ENCODE results near the gene ABCA10. TPM values are rescaled to one million over a fixed set of nuclear protein-coding genes. Genes with fewer than 3 reads are reported as not detected.

ABCA10 gene
- total and polyA plus RNA-seq, 2 of the 13 experiments (the other 11 are each of a cell fraction or from before 2014, with no cell fraction given), result 0.02 to 0.08 TPM

DNA sequence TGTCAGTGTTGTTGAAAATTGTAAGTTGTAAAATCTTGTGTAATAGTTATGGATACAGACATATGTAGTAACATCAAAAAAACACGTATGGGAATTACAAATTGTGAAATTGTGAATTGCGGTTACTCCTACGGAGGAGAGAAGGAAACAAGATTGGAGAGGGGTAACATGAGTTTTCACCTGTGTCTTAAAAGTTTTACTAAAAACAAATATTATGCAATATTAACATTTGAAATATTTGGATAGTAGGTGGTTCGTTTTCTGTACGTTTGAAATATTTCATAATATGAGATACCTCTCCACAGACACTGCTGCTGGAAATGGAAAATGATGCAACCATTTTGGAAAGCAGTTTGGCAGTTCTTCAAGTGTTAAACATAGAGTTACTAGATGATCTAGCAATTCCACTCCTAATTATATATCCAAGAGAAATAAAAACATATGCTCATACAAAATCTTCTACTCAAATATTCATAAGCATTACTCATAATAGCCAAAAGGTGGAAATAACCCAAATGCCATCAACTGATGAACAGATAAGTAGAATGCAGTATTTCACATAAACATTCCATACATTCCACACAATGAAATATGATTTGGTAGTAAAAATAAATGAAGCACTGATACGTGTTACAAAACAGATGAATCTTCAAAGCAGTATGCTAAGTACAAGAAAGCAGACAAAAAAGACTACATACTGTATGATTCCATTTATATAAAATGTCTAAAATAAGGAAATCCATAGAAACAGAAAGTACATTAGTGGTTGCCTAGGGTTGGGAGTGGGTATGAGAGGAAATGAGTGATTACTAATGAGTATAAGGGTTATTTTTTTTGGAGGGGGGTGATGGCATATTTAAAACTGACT lies 40.7 kb upstream of the ABCA10 start:
- no peak overlapping the region for H2AFZ ChIP-seq (ENCODE audit: low read length)
- H3K79me2 ChIP-seq (ENCODE audit: insufficient read depth, low read length), result no peaks in the 10 kb centered on the region
- peak; percentile 34 for DNase-seq (ENCODE audit: low spot score)
- intact Hi-C loops (cut with micrococcal nuclease; ENCODE audit: unreplicated experiment) (loop anchor here (2.0 kb wide), 1 partner anchor 57 kb away; the partner anchor contains the start of gene ABCA5), in situ Hi-C loops (cut with HindIII; ENCODE audit: extremely low pct_ligation_motif_present, low pct_unique_long_range_greater_than_20kb) (no loop called here)
- H3K4me2 ChIP-seq (ENCODE audit: low read depth, low read length), result peak overlapping the region; percentile 82
- peaks cover 29% of the 10 kb centered on the region for H3K4me1 ChIP-seq (ENCODE audit: insufficient read depth, low read length)
- no peak for FAIRE-seq
- peak overlapping the region in 1 of 3 experiments; percentile 28; a peak in 2 of 6 replicates for H3K4me3 ChIP-seq (replicated peaks in 1 of 3; ENCODE audit: insufficient read depth in 1 of 3, low read depth in 2 of 3, low read length in 3 of 3)
- peak; percentile 10; the same call in 1 of the 3 replicates for ATAC-seq
- 21% methylated on average over 6 of the region's 6 CpGs for whole genome bisulfite sequencing (ENCODE audit: low lambda C conversion rate)
- H3K36me3 ChIP-seq (replicated peaks in 1 of 2; ENCODE audit: control insufficient read depth in 1 of 2, insufficient read depth in 2 of 2, low read length in 2 of 2), result no peaks in the 10 kb centered on the region
- ChIA-PET CTCF (ENCODE audit: low intra/inter-chr PET ratio, low total read pairs) (no interaction called here), POLR2A (no interaction called here)
- H3K9me3 ChIP-seq (ENCODE audit: low read length), result no peaks in the 10 kb centered on the region
- no peak overlapping the region for H3K9ac ChIP-seq (ENCODE audit: insufficient read depth, low read depth, low read length)
- no peaks in the 10 kb centered on the region for H3K27me3 ChIP-seq (ENCODE audit: control insufficient read depth in 1 of 2, insufficient read depth in 2 of 2, low read length in 2 of 2)
- no peaks in the 10 kb centered on the region for H4K20me1 ChIP-seq (ENCODE audit: insufficient read depth, low read length)
- no TSS peak for BruUV-seq (replicated peaks)
- H3K27ac ChIP-seq (ENCODE audit: extremely low read length, insufficient read depth, low read length), result peak overlapping the region; percentile 68
- no peak for TF ChIP-seq ZNF264 (CRISPR knock-in tag; IDR thresholded peaks at IDR 0.05)
- TF ChIP-seq ZNF703 (CRISPR knock-in tag; IDR thresholded peaks at IDR 0.05; ENCODE audit: borderline replicate concordance), result no peak
- TF ChIP-seq CEBPB (IDR thresholded peaks at IDR 0.05; ENCODE audit: borderline replicate concordance, low read depth, low read length), result peak; percentile 83
- TF ChIP-seq, protein P1, sequence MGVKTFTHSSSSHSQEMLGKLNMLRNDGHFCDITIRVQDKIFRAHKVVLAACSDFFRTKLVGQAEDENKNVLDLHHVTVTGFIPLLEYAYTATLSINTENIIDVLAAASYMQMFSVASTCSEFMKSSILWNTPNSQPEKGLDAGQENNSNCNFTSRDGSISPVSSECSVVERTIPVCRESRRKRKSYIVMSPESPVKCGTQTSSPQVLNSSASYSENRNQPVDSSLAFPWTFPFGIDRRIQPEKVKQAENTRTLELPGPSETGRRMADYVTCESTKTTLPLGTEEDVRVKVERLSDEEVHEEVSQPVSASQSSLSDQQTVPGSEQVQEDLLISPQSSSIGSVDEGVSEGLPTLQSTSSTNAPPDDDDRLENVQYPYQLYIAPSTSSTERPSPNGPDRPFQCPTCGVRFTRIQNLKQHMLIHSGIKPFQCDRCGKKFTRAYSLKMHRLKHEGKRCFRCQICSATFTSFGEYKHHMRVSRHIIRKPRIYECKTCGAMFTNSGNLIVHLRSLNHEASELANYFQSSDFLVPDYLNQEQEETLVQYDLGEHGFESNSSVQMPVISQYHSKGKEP (CRISPR knock-in tag; IDR thresholded peaks at IDR 0.05), result no peak
- TF ChIP-seq, protein P2, sequence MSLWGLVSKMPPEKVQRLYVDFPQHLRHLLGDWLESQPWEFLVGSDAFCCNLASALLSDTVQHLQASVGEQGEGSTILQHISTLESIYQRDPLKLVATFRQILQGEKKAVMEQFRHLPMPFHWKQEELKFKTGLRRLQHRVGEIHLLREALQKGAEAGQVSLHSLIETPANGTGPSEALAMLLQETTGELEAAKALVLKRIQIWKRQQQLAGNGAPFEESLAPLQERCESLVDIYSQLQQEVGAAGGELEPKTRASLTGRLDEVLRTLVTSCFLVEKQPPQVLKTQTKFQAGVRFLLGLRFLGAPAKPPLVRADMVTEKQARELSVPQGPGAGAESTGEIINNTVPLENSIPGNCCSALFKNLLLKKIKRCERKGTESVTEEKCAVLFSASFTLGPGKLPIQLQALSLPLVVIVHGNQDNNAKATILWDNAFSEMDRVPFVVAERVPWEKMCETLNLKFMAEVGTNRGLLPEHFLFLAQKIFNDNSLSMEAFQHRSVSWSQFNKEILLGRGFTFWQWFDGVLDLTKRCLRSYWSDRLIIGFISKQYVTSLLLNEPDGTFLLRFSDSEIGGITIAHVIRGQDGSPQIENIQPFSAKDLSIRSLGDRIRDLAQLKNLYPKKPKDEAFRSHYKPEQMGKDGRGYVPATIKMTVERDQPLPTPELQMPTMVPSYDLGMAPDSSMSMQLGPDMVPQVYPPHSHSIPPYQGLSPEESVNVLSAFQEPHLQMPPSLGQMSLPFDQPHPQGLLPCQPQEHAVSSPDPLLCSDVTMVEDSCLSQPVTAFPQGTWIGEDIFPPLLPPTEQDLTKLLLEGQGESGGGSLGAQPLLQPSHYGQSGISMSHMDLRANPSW (CRISPR knock-in tag; IDR thresholded peaks at IDR 0.05; ENCODE audit: borderline replicate concordance), result no peak
- TF ChIP-seq, protein P3, sequence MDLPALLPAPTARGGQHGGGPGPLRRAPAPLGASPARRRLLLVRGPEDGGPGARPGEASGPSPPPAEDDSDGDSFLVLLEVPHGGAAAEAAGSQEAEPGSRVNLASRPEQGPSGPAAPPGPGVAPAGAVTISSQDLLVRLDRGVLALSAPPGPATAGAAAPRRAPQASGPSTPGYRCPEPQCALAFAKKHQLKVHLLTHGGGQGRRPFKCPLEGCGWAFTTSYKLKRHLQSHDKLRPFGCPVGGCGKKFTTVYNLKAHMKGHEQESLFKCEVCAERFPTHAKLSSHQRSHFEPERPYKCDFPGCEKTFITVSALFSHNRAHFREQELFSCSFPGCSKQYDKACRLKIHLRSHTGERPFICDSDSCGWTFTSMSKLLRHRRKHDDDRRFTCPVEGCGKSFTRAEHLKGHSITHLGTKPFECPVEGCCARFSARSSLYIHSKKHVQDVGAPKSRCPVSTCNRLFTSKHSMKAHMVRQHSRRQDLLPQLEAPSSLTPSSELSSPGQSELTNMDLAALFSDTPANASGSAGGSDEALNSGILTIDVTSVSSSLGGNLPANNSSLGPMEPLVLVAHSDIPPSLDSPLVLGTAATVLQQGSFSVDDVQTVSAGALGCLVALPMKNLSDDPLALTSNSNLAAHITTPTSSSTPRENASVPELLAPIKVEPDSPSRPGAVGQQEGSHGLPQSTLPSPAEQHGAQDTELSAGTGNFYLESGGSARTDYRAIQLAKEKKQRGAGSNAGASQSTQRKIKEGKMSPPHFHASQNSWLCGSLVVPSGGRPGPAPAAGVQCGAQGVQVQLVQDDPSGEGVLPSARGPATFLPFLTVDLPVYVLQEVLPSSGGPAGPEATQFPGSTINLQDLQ (CRISPR knock-in tag; IDR thresholded peaks at IDR 0.05), result no peak
- TF ChIP-seq, protein P4, sequence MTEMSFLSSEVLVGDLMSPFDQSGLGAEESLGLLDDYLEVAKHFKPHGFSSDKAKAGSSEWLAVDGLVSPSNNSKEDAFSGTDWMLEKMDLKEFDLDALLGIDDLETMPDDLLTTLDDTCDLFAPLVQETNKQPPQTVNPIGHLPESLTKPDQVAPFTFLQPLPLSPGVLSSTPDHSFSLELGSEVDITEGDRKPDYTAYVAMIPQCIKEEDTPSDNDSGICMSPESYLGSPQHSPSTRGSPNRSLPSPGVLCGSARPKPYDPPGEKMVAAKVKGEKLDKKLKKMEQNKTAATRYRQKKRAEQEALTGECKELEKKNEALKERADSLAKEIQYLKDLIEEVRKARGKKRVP (CRISPR knock-in tag; IDR thresholded peaks at IDR 0.05), result peak; percentile 45 to 94; a peak in 3 of 4 replicates
- TF ChIP-seq NAIF1 (CRISPR knock-in tag; IDR thresholded peaks at IDR 0.05; ENCODE audit: borderline replicate concordance), result no peak
- TF ChIP-seq, protein P5, sequence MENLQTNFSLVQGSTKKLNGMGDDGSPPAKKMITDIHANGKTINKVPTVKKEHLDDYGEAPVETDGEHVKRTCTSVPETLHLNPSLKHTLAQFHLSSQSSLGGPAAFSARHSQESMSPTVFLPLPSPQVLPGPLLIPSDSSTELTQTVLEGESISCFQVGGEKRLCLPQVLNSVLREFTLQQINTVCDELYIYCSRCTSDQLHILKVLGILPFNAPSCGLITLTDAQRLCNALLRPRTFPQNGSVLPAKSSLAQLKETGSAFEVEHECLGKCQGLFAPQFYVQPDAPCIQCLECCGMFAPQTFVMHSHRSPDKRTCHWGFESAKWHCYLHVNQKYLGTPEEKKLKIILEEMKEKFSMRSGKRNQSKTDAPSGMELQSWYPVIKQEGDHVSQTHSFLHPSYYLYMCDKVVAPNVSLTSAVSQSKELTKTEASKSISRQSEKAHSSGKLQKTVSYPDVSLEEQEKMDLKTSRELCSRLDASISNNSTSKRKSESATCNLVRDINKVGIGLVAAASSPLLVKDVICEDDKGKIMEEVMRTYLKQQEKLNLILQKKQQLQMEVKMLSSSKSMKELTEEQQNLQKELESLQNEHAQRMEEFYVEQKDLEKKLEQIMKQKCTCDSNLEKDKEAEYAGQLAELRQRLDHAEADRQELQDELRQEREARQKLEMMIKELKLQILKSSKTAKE (CRISPR knock-in tag; IDR thresholded peaks at IDR 0.05; ENCODE audit: borderline replicate concordance), result no peak
